GM10266 (cell line): ENCODE data around the gene TRIM34.
"Not testable (repeated sequence)": the region's sequence is repeated elsewhere in the genome, so short reads cannot be mapped to it uniquely, and the experiment has no call there.

Experiments used
- DNase-seq: peaks from one replicate; pipeline ENCODE4 v3.0.0; 2012; ENCODE audit errors: extremely low spot score
- TF ChIP-seq, protein P1 (sequence below): IDR thresholded peaks from 2 replicates; pipeline ENCODE4 v1.5.1; 2012; ENCODE audit warnings: mild to moderate bottlenecking, low read depth; ENCODE audit not compliant: control insufficient read depth, insufficient read depth; ENCODE audit errors: missing control alignments

TRIM34 gene

DNA sequence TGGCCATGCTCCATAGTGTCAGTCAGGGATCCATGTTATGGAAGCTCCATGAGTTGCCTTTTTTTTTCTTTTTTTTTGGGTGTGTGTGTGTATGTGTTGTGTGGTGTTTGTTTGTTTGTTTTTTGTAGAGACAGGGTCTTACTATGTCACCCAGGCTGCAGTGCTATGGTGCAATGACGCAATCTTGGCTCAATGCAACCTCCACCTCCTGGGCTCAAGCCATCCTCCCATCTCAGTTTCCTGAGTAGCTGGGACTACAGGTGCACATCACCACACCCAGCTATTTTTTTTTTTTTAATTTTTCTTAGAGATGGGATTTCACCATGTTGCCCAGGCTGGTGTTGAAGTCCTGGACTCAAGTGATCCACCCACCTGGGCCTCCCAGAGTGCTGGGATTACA, 63.7 kb downstream of the TRIM34 start:
- no peak for DNase-seq
- TF ChIP-seq, protein P1, sequence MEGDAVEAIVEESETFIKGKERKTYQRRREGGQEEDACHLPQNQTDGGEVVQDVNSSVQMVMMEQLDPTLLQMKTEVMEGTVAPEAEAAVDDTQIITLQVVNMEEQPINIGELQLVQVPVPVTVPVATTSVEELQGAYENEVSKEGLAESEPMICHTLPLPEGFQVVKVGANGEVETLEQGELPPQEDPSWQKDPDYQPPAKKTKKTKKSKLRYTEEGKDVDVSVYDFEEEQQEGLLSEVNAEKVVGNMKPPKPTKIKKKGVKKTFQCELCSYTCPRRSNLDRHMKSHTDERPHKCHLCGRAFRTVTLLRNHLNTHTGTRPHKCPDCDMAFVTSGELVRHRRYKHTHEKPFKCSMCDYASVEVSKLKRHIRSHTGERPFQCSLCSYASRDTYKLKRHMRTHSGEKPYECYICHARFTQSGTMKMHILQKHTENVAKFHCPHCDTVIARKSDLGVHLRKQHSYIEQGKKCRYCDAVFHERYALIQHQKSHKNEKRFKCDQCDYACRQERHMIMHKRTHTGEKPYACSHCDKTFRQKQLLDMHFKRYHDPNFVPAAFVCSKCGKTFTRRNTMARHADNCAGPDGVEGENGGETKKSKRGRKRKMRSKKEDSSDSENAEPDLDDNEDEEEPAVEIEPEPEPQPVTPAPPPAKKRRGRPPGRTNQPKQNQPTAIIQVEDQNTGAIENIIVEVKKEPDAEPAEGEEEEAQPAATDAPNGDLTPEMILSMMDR: no peak

DNA sequence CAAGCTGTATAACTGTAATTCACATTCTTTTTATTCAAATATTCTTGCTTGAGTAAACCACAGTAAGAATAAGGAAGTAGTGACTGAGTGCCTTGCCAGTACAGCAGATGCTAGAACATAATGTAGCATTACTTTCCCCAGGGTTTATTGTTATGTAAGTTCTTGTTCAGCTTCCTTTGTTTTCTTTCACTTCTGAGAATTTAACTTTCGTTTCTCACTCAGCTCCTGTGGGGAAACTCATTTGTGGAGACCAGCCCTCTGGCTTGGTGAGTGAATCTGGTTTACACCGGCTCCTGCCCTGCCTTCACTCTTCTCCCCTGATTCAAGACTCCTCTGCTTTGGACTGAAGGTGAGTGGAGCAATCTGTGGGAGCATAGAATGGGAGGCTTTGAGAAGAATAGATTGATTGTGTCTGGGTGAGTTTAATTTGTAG, 64.8 kb downstream of the TRIM34 start, which contains the start of gene TRIM22:
TSS of gene TRIM22 (plus strand) at position 240 of the 433 bp plus-strand sequence. CDS start 6,443 bp downstream, outside the sequence.
- TF ChIP-seq, protein P1: no peak
- peak; percentile 70 for DNase-seq

DNA sequence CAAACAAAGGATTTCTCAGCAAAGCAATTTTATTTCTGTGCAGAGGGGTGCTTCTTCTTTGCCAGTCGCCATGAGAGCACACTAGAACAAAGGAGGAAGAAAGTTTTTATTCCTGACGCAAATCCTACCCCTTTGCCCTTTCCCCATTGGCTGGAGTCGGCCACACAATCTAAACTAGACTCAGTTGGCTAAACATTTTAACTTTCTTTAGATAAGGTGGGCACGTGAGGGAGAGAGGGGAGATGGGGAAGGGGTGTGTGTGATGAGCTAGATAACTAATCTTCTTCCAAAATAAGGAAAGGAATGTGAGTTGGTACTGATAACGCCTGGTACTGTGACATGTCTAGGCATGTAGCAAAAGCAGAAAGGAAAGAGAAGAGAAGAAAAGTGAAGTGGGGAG, 65.4 kb downstream of the TRIM34 start:
- TF ChIP-seq, protein P1: no peak
- no peak for DNase-seq

DNA sequence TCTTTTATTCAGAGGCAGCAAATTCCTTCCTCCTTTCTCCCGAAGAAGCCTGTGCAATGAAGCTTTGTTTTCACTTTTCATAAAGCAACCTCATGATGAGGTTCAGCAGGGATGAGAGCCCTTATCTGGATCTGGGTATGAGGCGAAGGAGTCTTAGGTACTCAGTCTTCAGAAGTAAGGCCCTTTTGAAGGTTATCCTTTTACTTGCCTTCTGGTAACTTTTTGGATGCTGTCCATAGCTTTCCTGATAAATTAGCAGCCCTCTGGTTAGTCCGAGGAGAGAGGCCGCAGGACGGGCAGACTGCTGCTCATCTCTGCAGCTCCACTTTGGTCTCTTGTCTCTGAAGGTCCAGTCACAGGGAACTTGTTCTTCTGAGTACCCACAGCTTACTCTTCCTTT, 65.9 kb downstream of the TRIM34 start:
- DNase-seq: no peak
- TF ChIP-seq, protein P1: no peak

DNA sequence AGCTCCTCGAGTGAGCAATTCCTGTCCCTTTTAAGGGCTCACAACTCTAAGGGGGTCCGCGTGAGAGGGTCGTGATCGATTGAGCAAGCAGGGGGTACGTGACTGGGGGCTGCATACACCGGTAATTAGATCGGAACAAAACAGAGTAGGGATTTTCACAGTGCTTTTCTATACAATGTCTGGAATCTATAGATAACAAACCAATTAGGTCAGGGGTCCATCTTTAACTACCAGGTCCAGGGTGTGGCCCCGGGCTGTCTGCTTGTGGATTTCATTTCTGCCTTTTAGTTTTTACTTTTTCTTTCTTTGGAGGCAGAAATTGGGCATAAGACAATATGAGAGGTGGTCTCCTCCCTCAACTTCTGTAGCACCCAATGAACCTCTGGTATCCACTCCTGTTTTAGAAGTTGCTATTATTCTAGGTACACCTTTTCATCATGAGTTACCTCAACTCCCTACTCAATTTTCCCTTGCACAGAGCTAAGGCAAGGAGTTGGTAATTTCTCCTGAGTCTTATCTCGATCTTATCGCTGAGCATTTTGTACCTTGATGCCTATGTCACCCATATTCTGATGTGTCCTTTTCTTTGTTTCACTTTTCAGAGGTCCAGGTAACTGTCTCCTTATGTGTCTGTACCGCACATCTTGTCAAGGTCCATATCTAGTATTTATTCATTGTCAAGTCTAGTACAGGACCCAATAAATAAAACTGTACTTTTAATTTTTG, 66.6 kb downstream of the TRIM34 start:
- DNase-seq: not testable (repeated sequence)

DNA sequence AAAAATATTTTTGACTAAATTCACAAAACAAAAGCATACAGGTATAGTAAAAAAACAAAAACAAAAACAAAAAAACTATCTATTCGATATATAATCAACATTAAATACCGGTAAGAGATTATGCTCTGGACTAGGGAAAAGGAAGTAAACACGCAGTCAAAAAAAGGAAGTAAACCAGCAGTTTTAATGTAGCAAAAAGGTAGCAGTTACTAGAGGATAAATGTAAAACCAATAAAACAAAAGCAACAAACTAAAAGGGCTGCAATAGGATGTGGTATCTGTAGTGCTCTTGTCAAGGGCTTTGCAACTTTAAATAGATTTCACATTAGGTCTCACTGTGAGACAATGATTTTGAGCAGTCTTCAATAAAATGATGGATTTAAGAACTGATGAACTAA, 67.2 kb downstream of the TRIM34 start:
- TF ChIP-seq, protein P1: no peak
- no peak for DNase-seq
